Fibroblast of skin of left biceps (primary cell): Measurements from ENCODE around the gene PAK3.

Source experiments
- DNase-seq, 2 experiments: peaks; one replicate each; pipeline ENCODE4 v3.0.0-alpha.2; 2013; ENCODE audit warnings: low read depth in 2 of 2

Gene PAK3

DNA sequence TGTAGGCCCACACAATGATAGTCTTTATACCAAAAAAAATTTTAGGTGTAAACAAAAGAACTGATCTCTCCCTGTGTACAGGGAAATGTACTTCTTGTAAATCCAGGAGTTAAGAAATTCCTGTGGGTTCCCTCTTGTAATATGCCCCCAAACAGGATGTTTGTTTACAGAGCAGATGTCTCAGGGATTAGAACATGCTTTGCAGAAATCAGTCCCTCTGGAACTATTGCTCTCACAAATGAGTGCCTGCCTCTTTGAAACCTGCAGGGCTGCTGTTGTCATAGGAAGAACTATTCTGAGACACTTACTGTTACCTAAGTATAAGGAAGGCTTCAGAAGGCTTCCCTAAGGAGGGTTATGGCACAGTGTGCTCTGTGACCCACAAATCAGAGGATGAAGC lies 35.6 kb downstream of the PAK3 start:
- no peak for DNase-seq

- DNase-seq, result no peak
These were observed 37.4 kb downstream of the PAK3 start for GRCh38 chrX:111133389-111133788.

- no peak for DNase-seq
These were observed 49.9 kb downstream of the PAK3 start for GRCh38 chrX:111145878-111146277.

GRCh38 chrX:111151764-111152163 lies 55.8 kb downstream of the PAK3 start:
- DNase-seq, result no peak

DNA sequence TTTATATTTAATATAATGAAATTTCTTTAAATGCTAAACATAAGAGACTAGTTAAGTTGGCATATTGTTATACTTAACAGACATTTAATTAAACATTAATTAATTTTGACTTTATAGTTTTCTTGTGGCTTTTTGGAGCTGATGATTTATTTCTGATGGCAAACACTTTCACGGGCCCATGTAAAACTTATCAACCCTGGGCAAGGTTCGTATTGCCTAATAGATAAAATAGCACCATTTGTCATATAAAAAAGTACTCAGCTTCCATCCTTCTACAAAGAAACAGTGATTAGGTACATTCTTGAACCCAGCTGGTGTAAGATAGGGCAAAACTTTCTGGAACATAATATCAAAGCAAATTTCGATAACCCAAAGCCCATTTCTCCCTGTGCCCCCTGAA lies 63.2 kb downstream of the PAK3 start:
- DNase-seq, result no peak

DNA sequence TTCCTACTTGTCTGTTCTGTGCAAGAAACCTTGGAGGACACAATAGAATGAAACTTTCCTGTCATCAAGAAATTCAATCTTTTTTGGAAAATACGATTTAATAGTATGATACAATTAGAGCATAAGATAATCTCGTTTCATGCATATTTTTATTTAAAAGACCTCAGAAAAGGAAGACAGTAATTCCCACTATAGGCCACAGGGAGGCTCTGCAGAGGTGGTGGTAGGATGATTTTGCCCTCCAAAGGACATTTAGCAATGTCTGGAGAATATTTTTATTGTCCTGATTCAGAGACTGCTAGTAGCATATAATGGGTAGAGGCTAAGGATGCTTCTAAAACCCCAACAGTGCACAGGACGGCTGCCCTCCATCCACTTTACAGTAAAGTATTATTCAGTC lies 68.7 kb downstream of the PAK3 start:
- DNase-seq, result no peak

GRCh38 chrX:111165902-111166301 lies 69.9 kb downstream of the PAK3 start:
- DNase-seq, result no peak

GRCh38 chrX:111167334-111167733 lies 71.3 kb downstream of the PAK3 start:
- DNase-seq, result no peak

DNA sequence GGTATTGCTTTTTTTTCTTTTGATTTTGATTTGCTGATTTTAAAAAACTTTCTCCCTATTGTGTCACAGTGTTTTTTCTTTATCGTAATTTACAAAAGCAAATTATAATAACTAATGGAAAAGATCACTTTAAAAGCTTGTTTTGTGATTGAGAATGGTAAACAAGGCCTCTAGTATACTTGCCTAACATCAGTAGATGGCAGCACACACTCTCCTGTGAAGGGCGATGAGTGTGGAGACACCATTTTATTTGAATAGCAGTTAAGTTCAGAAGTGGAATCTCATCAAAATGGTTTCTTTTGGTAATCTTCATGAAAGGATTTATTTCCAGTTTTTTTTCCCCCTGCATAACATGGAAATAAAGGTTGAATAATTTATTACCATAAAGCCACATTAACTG lies 72.3 kb downstream of the PAK3 start:
- DNase-seq, result no peak

- DNase-seq, result no peak
These were observed 73.2 kb downstream of the PAK3 start for GRCh38 chrX:111169141-111169540.

DNA sequence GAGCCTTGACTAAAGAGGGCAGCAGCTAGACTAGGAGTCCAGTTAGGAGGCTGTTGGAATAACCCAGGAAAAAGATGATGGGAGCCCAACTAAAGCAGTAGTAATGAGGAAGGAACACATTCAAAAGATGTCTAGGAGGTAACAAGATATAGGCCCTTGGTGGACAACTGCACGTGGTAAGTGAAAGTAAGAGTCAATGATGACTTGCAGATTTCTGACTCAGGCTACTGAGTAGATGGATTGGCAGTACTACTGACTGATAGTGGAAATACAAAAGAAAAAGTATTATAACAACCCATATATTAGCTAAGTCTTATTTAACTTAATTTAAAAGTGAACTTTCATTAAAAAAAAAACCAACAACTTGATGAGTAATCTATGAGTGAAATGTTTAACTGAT lies 74.0 kb downstream of the PAK3 start:
- no peak for DNase-seq

GRCh38 chrX:111180750-111181240 lies 84.8 kb downstream of the PAK3 start:
- no peak for DNase-seq

GRCh38 chrX:111181951-111182350 lies 86.0 kb downstream of the PAK3 start:
- DNase-seq, result no peak

DNA sequence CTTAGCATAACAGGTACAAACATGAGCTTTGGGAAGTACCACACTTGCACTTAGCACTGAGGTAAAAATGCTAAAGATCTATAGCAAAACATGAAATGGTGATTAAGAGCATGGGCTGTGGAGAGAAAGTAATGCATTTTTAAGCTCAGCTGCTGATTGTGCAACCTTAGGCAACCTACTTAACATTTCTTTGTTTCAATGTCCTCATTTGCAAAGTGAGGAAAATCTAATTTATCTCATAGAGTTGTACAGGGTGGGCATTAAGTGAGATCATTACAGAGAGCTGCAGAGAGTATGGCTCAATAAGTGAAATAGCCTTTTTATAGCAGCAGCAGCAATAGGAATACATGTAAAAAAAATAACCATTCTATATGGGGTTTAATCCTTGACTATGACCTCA lies 87.0 kb downstream of the PAK3 start:
- DNase-seq, result no peak

DNA sequence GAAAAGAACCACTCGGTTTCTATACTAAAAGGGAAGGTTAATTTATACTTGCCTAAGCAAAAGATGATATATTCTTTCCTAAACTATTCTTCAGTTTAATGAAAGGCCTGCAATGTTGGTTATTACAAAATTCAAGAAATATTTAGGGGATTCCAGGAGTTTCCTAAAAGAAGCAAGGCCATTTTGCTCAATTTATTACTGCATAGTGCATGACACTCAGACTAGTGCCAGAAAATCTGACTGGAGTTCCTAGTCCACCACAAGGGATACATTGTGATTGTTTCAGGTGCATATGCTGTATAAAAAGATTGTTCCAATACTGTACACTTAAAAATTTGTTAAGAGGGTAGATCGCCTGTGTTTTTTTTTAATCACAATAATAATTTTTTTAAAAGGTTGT lies 95.6 kb downstream of the PAK3 start:
- DNase-seq, result no peak

GRCh38 chrX:111199505-111199904 lies 103.5 kb downstream of the PAK3 start:
- no peak for DNase-seq

- no peak for DNase-seq
These were observed 104.3 kb downstream of the PAK3 start for GRCh38 chrX:111200327-111200726.

DNA sequence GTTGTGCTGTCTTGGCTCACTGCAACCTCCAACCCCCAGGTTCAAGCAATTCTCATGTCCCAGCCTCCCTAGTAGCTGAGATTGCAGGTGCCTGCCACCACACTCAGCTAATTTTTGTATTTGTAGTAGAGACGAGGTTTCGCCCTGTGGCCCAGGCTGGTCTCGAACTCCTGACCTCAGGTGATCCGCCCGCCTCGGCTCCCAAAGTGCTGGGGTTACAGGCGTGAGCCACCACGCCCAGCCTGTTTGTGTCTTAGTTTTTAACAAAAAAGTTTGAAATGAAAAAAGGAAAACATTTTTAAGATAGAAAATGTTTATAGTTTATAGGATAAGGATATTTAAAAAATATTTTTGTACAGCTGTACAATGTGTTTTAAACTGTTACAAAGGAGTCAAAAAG lies 111.9 kb downstream of the PAK3 start:
- DNase-seq, result no peak

DNA sequence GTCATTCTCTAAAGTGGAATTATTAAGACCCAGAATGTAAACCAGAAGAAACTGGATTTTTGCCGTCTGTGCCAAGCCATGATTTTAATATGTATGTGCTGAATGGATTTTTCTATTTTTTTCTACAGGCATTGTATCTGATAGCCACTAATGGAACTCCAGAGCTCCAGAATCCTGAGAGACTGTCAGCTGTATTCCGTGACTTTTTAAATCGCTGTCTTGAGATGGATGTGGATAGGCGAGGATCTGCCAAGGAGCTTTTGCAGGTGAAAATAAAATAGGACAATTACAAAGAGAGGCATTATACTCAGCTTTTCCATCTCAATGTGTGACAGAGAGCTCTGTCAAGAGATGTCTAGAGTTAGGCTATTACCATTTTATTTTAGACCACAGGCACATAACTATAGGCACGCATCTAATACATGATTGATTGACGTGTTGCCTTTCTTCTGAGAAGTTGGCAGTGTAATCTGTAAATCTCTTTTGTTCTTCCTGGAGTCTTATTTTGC lies 120.4 kb downstream of the PAK3 start:
- DNase-seq, result no peak

DNA sequence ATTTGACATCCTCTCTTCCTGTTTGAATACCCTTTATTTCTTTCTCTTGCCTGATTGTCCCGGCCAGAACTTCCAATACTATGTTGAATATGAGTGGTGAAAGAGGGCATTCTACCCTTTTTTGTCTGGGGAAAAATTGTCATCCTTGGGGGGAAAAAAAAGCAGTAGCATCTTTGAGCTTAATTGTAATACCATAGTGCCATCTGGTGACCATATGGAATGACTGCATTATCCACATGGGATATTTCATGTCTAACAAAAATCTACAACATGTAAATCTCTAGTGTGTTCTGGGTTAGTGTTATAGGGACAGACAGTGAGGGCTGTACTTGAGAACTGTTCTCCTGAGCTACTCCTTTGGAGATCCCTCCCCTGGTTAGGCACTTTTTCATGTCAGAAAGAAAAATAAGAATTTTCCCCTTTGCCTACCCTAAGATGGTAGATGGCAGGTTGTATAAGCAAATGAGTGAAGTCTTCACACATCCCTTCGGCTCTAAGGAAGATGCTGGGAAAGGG lies 148.3 kb downstream of the PAK3 start:
- peak in 1 of 2 experiments; percentile 1 for DNase-seq

- DNase-seq, result no peak
These were observed 159.1 kb downstream of the PAK3 start for GRCh38 chrX:111254896-111255693.

GRCh38 chrX:111257733-111258132 lies 161.7 kb downstream of the PAK3 start:
- DNase-seq, result no peak

GRCh38 chrX:111259559-111259958 lies 163.6 kb downstream of the PAK3 start:
- DNase-seq, result no peak
